IMR-90 (cell line): ENCODE data around the gene NUFIP1. TPM values are rescaled to one million over a fixed set of nuclear protein-coding genes. Genes with fewer than 3 reads are reported as not detected.

ENCODE experiments used
- ATAC-seq: fragments of 200-7000 bp; cut with Tn5 transposase; 2 replicates; pipeline ENCODE4 v1.9.1; 2020; ENCODE audit warnings: low read depth, mild to moderate bottlenecking, moderate library complexity
- Bru-seq: library from RNA; stranded (reverse); fragments of 400-500 nt; gene quantifications from one replicate; lab custom pipeline; 2021; lab: Mats Ljungman, UMichigan
- BruChase-seq, 2 experiments: library from RNA; stranded (reverse); fragments of 400-500 nt; gene quantifications; one replicate each; lab custom pipeline; 2021; lab: Mats Ljungman, UMichigan
- BruUV-seq: library from RNA; stranded (reverse); fragments of 400-500 nt; replicated peaks from 2 replicates; lab custom pipeline; 2021; lab: Mats Ljungman, UMichigan
- CTCF ChIA-PET: fragments of 300-600 bp; formaldehyde crosslinking; extraction: SDS; loops from one replicate; lab custom pipeline; 2021; ENCODE audit warnings: antibody characterized with exemption; lab: Yijun Ruan, JAX
- POLR2A ChIA-PET: fragments of 300-600 bp; sonication (Branson Sonifier 250); formaldehyde crosslinking; loops from one replicate; lab custom pipeline; 2022; ENCODE audit warnings: antibody characterized with exemption; ENCODE audit not compliant: unreplicated experiment; lab: Charles Lee
- DNase-seq: peaks from one replicate; pipeline ENCODE4 v3.0.0; 2013
- H2AFZ ChIP-seq: replicated peaks from 2 replicates; pipeline ENCODE3; 2013; ENCODE audit warnings: low read length, mild to moderate bottlenecking; ENCODE audit not compliant: poor library complexity
- H2AK5ac ChIP-seq: 2 replicates; pipeline ENCODE4 v1.6.1; 2013; ENCODE audit warnings: low read depth, low read length, inconsistent platforms
- H2AK9ac ChIP-seq: replicated peaks from 2 replicates; pipeline ENCODE3; 2013; ENCODE audit warnings: mild to moderate bottlenecking, low read depth, low read length, moderate library complexity; ENCODE audit not compliant: poor library complexity
- H2BK120ac ChIP-seq: 2 replicates; pipeline ENCODE4 v1.6.1; 2013; ENCODE audit warnings: low read depth, low read length, inconsistent platforms
- H2BK15ac ChIP-seq: 3 replicates; pipeline ENCODE4 v1.6.1; 2013; ENCODE audit warnings: low read depth, low read length, inconsistent platforms
- H2BK20ac ChIP-seq: 2 replicates; pipeline ENCODE4 v1.6.1; 2013; ENCODE audit warnings: low read depth, mild to moderate bottlenecking, inconsistent platforms, low read length, moderate library complexity
- H2BK5ac ChIP-seq: 2 replicates; pipeline ENCODE4 v1.6.1; 2013; ENCODE audit warnings: mild to moderate bottlenecking, low read depth, low read length, inconsistent platforms; ENCODE audit not compliant: poor library complexity, severe bottlenecking
- H3K14ac ChIP-seq: replicated peaks from 2 replicates; pipeline ENCODE4 v1.6.1; 2013; ENCODE audit warnings: low read depth, low read length, inconsistent platforms
- H3K18ac ChIP-seq: 2 replicates; pipeline ENCODE4 v1.6.1; 2013; ENCODE audit warnings: low read depth, low read length, control low read depth
- H3K23ac ChIP-seq: 2 replicates; pipeline ENCODE4 v1.6.1; 2013; ENCODE audit warnings: low read depth, low read length, inconsistent platforms
- H3K27ac ChIP-seq: 2 replicates; pipeline ENCODE4 v1.5.1; 2013; ENCODE audit warnings: mild to moderate bottlenecking, control low read depth, low read length; ENCODE audit not compliant: insufficient read depth
- H3K27me3 ChIP-seq: 2 replicates; pipeline ENCODE4 v1.6.1; 2013; ENCODE audit warnings: low read length; ENCODE audit not compliant: control insufficient read depth, insufficient read depth
- H3K36me3 ChIP-seq: 2 replicates; pipeline ENCODE4 v1.6.1; 2013; ENCODE audit warnings: low read length, mixed read lengths; ENCODE audit not compliant: control insufficient read depth, insufficient read depth
- H3K4ac ChIP-seq: 2 replicates; pipeline ENCODE4 v1.6.1; 2013; ENCODE audit warnings: low read depth, low read length, inconsistent platforms
- H3K4me1 ChIP-seq: 2 replicates; pipeline ENCODE4 v1.6.1; 2013; ENCODE audit warnings: low read length, mixed read lengths; ENCODE audit not compliant: control insufficient read depth, insufficient read depth
- H3K4me2 ChIP-seq: 2 replicates; pipeline ENCODE4 v1.6.1; 2013; ENCODE audit warnings: low read depth, mild to moderate bottlenecking, control low read depth, low read length, moderate library complexity
- H3K4me3 ChIP-seq: 2 replicates; pipeline ENCODE4 v1.5.1; 2013; ENCODE audit warnings: low read depth, mild to moderate bottlenecking, control low read depth, low read length, moderate library complexity; ENCODE audit not compliant: insufficient read depth
- H3K56ac ChIP-seq: 2 replicates; pipeline ENCODE4 v1.6.1; 2013; ENCODE audit warnings: low read length, inconsistent platforms; ENCODE audit not compliant: insufficient read depth; ENCODE audit errors: extremely low read depth
- H3K79me1 ChIP-seq, 2 experiments: 2 replicates each; pipeline ENCODE4 v1.6.1; 2013; ENCODE audit warnings: low read length in 2 of 2, inconsistent platforms in 1 of 2, low read depth in 1 of 2
- H3K9ac ChIP-seq: 2 replicates; pipeline ENCODE4 v1.6.1; 2013; ENCODE audit warnings: low read depth, low read length, control low read depth
- H3K9me1 ChIP-seq: 2 replicates; pipeline ENCODE4 v1.6.1; 2013; ENCODE audit warnings: low read length, inconsistent platforms; ENCODE audit not compliant: insufficient read depth
- H3K9me3 ChIP-seq: 2 replicates; pipeline ENCODE4 v1.6.1; 2013; ENCODE audit warnings: low read length; ENCODE audit not compliant: control insufficient read depth, insufficient read depth
- H4K20me1 ChIP-seq: 2 replicates; pipeline ENCODE4 v1.6.1; 2013; ENCODE audit warnings: low read length, inconsistent platforms; ENCODE audit not compliant: insufficient read depth
- H4K5ac ChIP-seq: 2 replicates; pipeline ENCODE4 v1.6.1; 2013; ENCODE audit warnings: mild to moderate bottlenecking, low read depth, low read length, control low read depth
- H4K8ac ChIP-seq, 2 experiments: 2 replicates each; pipeline ENCODE4 v1.6.1; 2013; ENCODE audit warnings: low read depth in 2 of 2, low read length in 2 of 2, control low read depth in 1 of 2, inconsistent platforms in 1 of 2
- H4K91ac ChIP-seq: 2 replicates; pipeline ENCODE4 v1.6.1; 2013; ENCODE audit warnings: low read depth, low read length, inconsistent platforms; ENCODE audit not compliant: insufficient read depth
- CEBPB ChIP-seq: IDR thresholded peaks from 2 replicates; pipeline ENCODE4 v1.6.1; 2012; ENCODE audit warnings: low read depth, low read length, improper control_type of control experiment
- CHD1 ChIP-seq: IDR thresholded peaks from 2 replicates; pipeline ENCODE4 v1.6.1; 2012; ENCODE audit warnings: low read depth, low read length, improper control_type of control experiment
- CTCF ChIP-seq: conservative IDR thresholded peaks from 2 replicates; pipeline ENCODE4 v1.5.1; 2012; ENCODE audit warnings: mild to moderate bottlenecking, low read depth, low read length, improper control_type of control experiment
- ELK1 ChIP-seq: fragments of 150-350 bp; IDR thresholded peaks from 2 replicates; pipeline ENCODE4 v1.6.1; 2016; ENCODE audit warnings: low read depth, mild to moderate bottlenecking, low read length, moderate library complexity, borderline replicate concordance
- FOS ChIP-seq: fragments of 150-350 bp; IDR thresholded peaks from 2 replicates; pipeline ENCODE4 v1.6.1; 2016; ENCODE audit warnings: low read depth, low read length
- MAZ ChIP-seq: IDR thresholded peaks from 2 replicates; pipeline ENCODE4 v1.6.1; 2012; ENCODE audit warnings: low read depth, mild to moderate bottlenecking, low read length, improper control_type of control experiment, moderate library complexity, borderline replicate concordance
- MXI1 ChIP-seq: IDR thresholded peaks from 2 replicates; pipeline ENCODE4 v1.6.1; 2012; ENCODE audit warnings: low read depth, mild to moderate bottlenecking, low read length, moderate library complexity, borderline replicate concordance
- NFE2L2 ChIP-seq: fragments of 150-350 bp; IDR thresholded peaks from 2 replicates; pipeline ENCODE4 v1.6.1; 2016; ENCODE audit warnings: low read depth, mild to moderate bottlenecking, low read length
- POLR2A ChIP-seq: IDR thresholded peaks from 2 replicates; pipeline ENCODE4 v1.6.1; 2012; ENCODE audit warnings: mild to moderate bottlenecking, low read depth, low read length
- RAD21 ChIP-seq: IDR thresholded peaks from 2 replicates; pipeline ENCODE4 v1.6.1; 2012; ENCODE audit warnings: low read length, improper control_type of control experiment
- RFX5 ChIP-seq: IDR thresholded peaks from 2 replicates; pipeline ENCODE4 v1.8.0; 2012; ENCODE audit warnings: low read depth, mild to moderate bottlenecking, low read length, moderate library complexity
- SMC3 ChIP-seq: fragments of 150-350 bp; IDR thresholded peaks from 2 replicates; pipeline ENCODE4 v1.6.1; 2016; ENCODE audit warnings: low read depth, mild to moderate bottlenecking, antibody characterized with exemption, low read length, moderate library complexity
- WGBS, 2 experiments: methylation state at CpG; one replicate each; pipeline versions ENCODE4 v1.1.5 to v1.1.7; 2013; ENCODE audit warnings: missing lambda C conversion rate in 2 of 2; ENCODE audit not compliant: insufficient read length in 1 of 2; ENCODE audit errors: extremely low coverage in 2 of 2; 5-methylcytosine and 5-hydroxymethylcytosine counted together
- dilution Hi-C: fragments of 300-500 bp; cut with HindIII; formaldehyde crosslinking; loops from one replicate; pipeline ENCODE4 v1.14.3; 2018; ENCODE audit warnings: low sequenced_read_pairs; ENCODE audit not compliant: unreplicated experiment
- in situ Hi-C: fragments of 300-500 bp; cut with MboI; formaldehyde crosslinking; loops from 3 replicates; pipeline ENCODE4 v1.14.3; 2019; ENCODE audit warnings: low sequenced_read_pairs, inconsistent platforms, mixed read lengths
- intact Hi-C: fragments of 100-400 bp; cut with micrococcal nuclease; formaldehyde crosslinking; loops from 2 replicates; pipeline ENCODE4 v1.10.0; 2022
- long read RNA-seq: library from polyadenylated mRNA; unstranded; transcript quantifications from one replicate; pipeline ENCODE4 v2.0.0, GENCODE V29; 2021; ENCODE audit not compliant: unreplicated experiment
- polyA plus RNA-seq, 3 experiments: library from polyadenylated mRNA; depleted of rRNA; stranded (reverse); fragments of >200 nt; gene quantifications; 2 replicates each; pipeline ENCODE4 v1.2.3, GENCODE V29; 2012; ENCODE audit warnings: low replicate concordance in 1 of 3
- total RNA-seq: library from RNA; depleted of rRNA; stranded (reverse); fragments of >200 nt; gene quantifications from 2 replicates; pipeline ENCODE4 v1.2.3, GENCODE V29; 2012; rRNA removed

NUFIP1 gene
- total RNA-seq (1.4 and 2.5 TPM in 2 replicates), polyA plus RNA-seq (2012; rRNA removed) (2.1 and 2.3 TPM in 2 replicates), Bru-seq, nascent RNA (percentile 80 among the genes with signal in this experiment), BruChase-seq, experiment 1, labeled RNA remaining after a 6-hour chase (percentile 61 among the genes with signal in this experiment), BruChase-seq, experiment 2, labeled RNA remaining after a 2-hour chase (percentile 66 among the genes with signal in this experiment)
- 0.90 and 0.99 TPM in 2 replicates for polyA plus RNA-seq (2012; cell fraction: cytosol; rRNA removed)
- polyA plus RNA-seq (2012; cell fraction: nucleus; rRNA removed; ENCODE audit: low replicate concordance) = 0.94 and 1.7 TPM in 2 replicates
- long read RNA-seq, transcript NUFIP1-201 (10 exons, 3,492 nt) = major isoform, 7 of 11 reads
- long read RNA-seq, partial matches to known transcripts = 0 of 11 reads
- long read RNA-seq, other reads (novel, unspliced or antisense) = 4 of 11 reads

GRCh38 chr13:44989071-44989889 lies at the start of gene NUFIP1, which contains the start of gene GPALPP1:
TSS of gene NUFIP1 (minus strand) at chr13:44989471. CDS start at chr13:44989436, 35 bp downstream.
TSS of gene GPALPP1 (plus strand) at chr13:44989538. CDS start at chr13:44989655, 117 bp downstream.
- DNase-seq (peak; percentile 95), ATAC-seq (peak; percentile 90)
- peak within 1 kb of the TSS; percentile 35; the same call in 1 of the 2 replicates for H3K18ac ChIP-seq
- peak within 1 kb of the TSS; percentile 88 for H2AK9ac ChIP-seq
- H3K79me1 ChIP-seq = peaks cover 20 to 69% of the 10 kb centered on the region in 2 experiments
- ChIA-PET CTCF (no interaction called here), POLR2A (no interaction called here)
- peak within 1 kb of the TSS; percentile 100 for H2AFZ ChIP-seq
- dilution Hi-C loops (no loop called here), intact Hi-C loops (loop anchor here (5.0 kb wide), 1 partner anchor 293 kb away; no protein-coding TSS in a partner anchor), in situ Hi-C loops (loop anchor here (10.0 kb wide), 1 partner anchor 1084 kb away; no protein-coding TSS in a partner anchor)
- WGBS, 2 experiments = 1% methylated on average over 23 of the region's 66 CpGs; no CpG with 5 or more reads in 1 of the 2 experiments
- 0 out of 2 replicates have a peak, but pooled peaks cover 4% of the 10 kb centered on the region for H4K20me1 ChIP-seq
- H3K9ac ChIP-seq = peak within 1 kb of the TSS; percentile 95
- peaks cover 2% of the 10 kb centered on the region for H3K4me1 ChIP-seq
- H3K9me1 ChIP-seq = no peaks in the 10 kb centered on the region
- H3K23ac ChIP-seq = peak within 1 kb of the TSS; percentile 70
- TSS peak; percentile 71 for BruUV-seq
- peak within 1 kb of the TSS; percentile 96 for H3K4me3 ChIP-seq
- H4K5ac ChIP-seq = peak within 1 kb of the TSS; percentile 83
- H3K9me3 ChIP-seq = no peaks in the 10 kb centered on the region
- peak within 1 kb of the TSS; percentile 54 for H2BK120ac ChIP-seq
- H4K91ac ChIP-seq = peak within 1 kb of the TSS; percentile 67
- peaks cover 4% of the 10 kb centered on the region for H3K36me3 ChIP-seq
- H2BK20ac ChIP-seq = no peak within 1 kb of the TSS
- peak within 1 kb of the TSS; percentile 82 for H3K4ac ChIP-seq
- no peaks in the 10 kb centered on the region for H3K27me3 ChIP-seq
- peak within 1 kb of the TSS; percentile 83 for H2BK5ac ChIP-seq
- no peak within 1 kb of the TSS for H2BK15ac ChIP-seq
- H3K4me2 ChIP-seq = peak within 1 kb of the TSS; percentile 99
- peak within 1 kb of the TSS; percentile 93 for H3K27ac ChIP-seq
- peak within 1 kb of the TSS; percentile 52; the same call in 1 of the 2 replicates for H2AK5ac ChIP-seq
- H3K14ac ChIP-seq = peak within 1 kb of the TSS; percentile 26
- H4K8ac ChIP-seq = peak within 1 kb of the TSS; percentile 89 to 93
- peak within 1 kb of the TSS; percentile 43; the same call in 1 of the 2 replicates for H3K56ac ChIP-seq
- TF ChIP-seq NFE2L2 (peak; percentile 2; the same call in 1 of the 2 replicates), FOS (no peak), RFX5 (no peak), ELK1 (no peak), CEBPB (peak; percentile 61), MXI1 (peak; percentile 97), POLR2A (peak; percentile 86), CHD1 (no peak), MAZ (peak; percentile 40; the same call in 1 of the 2 replicates), RAD21 (no peak; the same call in 1 of the 2 replicates), SMC3 (no peak), CTCF (no peak)
